Ovary (tissue), 3 donors: ENCODE measurements around the gene ZNF800.

Experiments
- CTCF ChIP-seq, 3 donors: fragments of 450-650 bp in 2 of 3; fragments of 200-600 bp in 1 of 3; IDR thresholded peaks; one replicate each; pipeline versions ENCODE4 v1.5.1 to v1.8.0; 2016 to 2022; ENCODE audit warnings: antibody characterized with exemption in 3 of 3, mild to moderate bottlenecking in 1 of 3
- POLR2A ChIP-seq: fragments of 450-650 bp; IDR thresholded peaks from one replicate; pipeline ENCODE4 v1.6.1; 2017; ENCODE audit warnings: antibody characterized with exemption, mild to moderate bottlenecking, moderate library complexity
- donor health status: DM: no; HTN: no; CAD: no.

GRCh38 chr7:127346575-127347256, 45.8 kb downstream of the ZNF800 start:
- no peak for TF ChIP-seq CTCF (IDR thresholded peaks at IDR 0.05)
- no peak for TF ChIP-seq POLR2A
